Measurements from ENCODE around the gene ARHGAP22. TPM values are rescaled to one million over a fixed set of nuclear protein-coding genes. Genes with fewer than 3 reads are reported as not detected.

Gene ARHGAP22
- total RNA-seq, 1 experiment from 2014 or later = 1.8 TPM

GRCh38 chr10:48568546-48568945 lies 36.3 kb downstream of the ARHGAP22 start:
- no peak overlapping the region for H3K27ac ChIP-seq (ENCODE audit: low read length)
- BruUV-seq (replicated peaks) = no TSS peak
- TF ChIP-seq REST (IDR thresholded peaks at IDR 0.05; ENCODE audit: insufficient read depth in 1 of 2, low read depth in 2 of 2, low read length in 1 of 2) (no peak), SIN3A (IDR thresholded peaks at IDR 0.05; ENCODE audit: borderline replicate concordance, insufficient read depth, low read depth, low read length) (no peak), POLR2AphosphoS5 (IDR thresholded peaks at IDR 0.05; ENCODE audit: low read depth, low read length) (no peak), TCF7L2 (IDR thresholded peaks at IDR 0.05; ENCODE audit: low read depth, low read length) (no peak)
- TF ChIP-seq, protein P1, sequence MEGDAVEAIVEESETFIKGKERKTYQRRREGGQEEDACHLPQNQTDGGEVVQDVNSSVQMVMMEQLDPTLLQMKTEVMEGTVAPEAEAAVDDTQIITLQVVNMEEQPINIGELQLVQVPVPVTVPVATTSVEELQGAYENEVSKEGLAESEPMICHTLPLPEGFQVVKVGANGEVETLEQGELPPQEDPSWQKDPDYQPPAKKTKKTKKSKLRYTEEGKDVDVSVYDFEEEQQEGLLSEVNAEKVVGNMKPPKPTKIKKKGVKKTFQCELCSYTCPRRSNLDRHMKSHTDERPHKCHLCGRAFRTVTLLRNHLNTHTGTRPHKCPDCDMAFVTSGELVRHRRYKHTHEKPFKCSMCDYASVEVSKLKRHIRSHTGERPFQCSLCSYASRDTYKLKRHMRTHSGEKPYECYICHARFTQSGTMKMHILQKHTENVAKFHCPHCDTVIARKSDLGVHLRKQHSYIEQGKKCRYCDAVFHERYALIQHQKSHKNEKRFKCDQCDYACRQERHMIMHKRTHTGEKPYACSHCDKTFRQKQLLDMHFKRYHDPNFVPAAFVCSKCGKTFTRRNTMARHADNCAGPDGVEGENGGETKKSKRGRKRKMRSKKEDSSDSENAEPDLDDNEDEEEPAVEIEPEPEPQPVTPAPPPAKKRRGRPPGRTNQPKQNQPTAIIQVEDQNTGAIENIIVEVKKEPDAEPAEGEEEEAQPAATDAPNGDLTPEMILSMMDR (IDR thresholded peaks at IDR 0.05) = no peak
- no peaks in the 10 kb centered on the region for H3K9me3 ChIP-seq (ENCODE audit: control insufficient read depth, insufficient read depth, low read depth, low read length)
- DNase-seq (ENCODE audit: low read depth, low spot score) (no peak), ATAC-seq (no peak)
- intact Hi-C loops (cut with micrococcal nuclease; ENCODE audit: unreplicated experiment) (no loop called here), in situ Hi-C loops (cut with HindIII; ENCODE audit: low pct_unique_long_range_greater_than_20kb, low sequenced_read_pairs) (no loop called here)
- peaks cover 3% of the 10 kb centered on the region; the same call in 1 of the 2 replicates for H3K27me3 ChIP-seq (ENCODE audit: control insufficient read depth, insufficient read depth, low read length)
- CTCF ChIA-PET = no interaction called here
- no peak overlapping the region for H3K4me3 ChIP-seq (ENCODE audit: low read depth in 2 of 2, low read length in 2 of 2)
- POLR2A ChIA-PET = no interaction called here
- H3K36me3 ChIP-seq (ENCODE audit: control insufficient read depth, insufficient read depth, low read length) = no peaks in the 10 kb centered on the region
- H3K4me1 ChIP-seq (ENCODE audit: control insufficient read depth, insufficient read depth, low read length) = no peaks in the 10 kb centered on the region

DNA sequence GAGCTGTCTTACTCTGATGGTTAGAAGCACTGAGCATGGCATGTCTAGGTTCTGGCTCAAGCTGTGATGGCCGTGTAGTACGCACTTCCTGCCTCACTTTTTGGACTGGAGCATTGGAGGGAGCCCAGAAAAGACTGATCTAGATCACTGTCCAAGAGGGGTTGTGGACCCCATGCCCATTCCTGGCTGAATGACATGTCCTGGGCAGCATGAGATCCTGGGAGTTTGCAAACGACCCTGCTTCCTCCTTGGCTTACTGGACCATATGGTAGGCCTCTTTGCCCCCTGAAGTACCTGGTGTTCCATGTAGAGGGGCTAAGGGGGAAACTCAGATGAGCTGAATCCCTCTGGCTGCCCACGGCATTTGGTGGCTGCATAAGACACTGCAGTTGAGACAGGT lies 36.7 kb downstream of the ARHGAP22 start:
- peaks cover 3% of the 10 kb centered on the region; the same call in 1 of the 2 replicates for H3K27me3 ChIP-seq (ENCODE audit: control insufficient read depth, insufficient read depth, low read length)
- TF ChIP-seq TCF7L2 (IDR thresholded peaks at IDR 0.05; ENCODE audit: low read depth, low read length) (no peak), SIN3A (IDR thresholded peaks at IDR 0.05; ENCODE audit: borderline replicate concordance, insufficient read depth, low read depth, low read length) (no peak)
- TF ChIP-seq, protein P1 (IDR thresholded peaks at IDR 0.05) = no peak
- H3K36me3 ChIP-seq (ENCODE audit: control insufficient read depth, insufficient read depth, low read length) = no peaks in the 10 kb centered on the region
- in situ Hi-C loops (cut with HindIII; ENCODE audit: low pct_unique_long_range_greater_than_20kb, low sequenced_read_pairs) = no loop called here
- ATAC-seq (no peak), DNase-seq (ENCODE audit: low read depth, low spot score) (no peak)
- BruUV-seq (replicated peaks) = no TSS peak
- no peak overlapping the region for H3K27ac ChIP-seq (ENCODE audit: low read length)
- no peaks in the 10 kb centered on the region for H3K4me1 ChIP-seq (ENCODE audit: control insufficient read depth, insufficient read depth, low read length)
- no peak overlapping the region for H3K4me3 ChIP-seq (ENCODE audit: low read depth in 2 of 2, low read length in 2 of 2)
- no peaks in the 10 kb centered on the region for H3K9me3 ChIP-seq (ENCODE audit: control insufficient read depth, insufficient read depth, low read depth, low read length)
- ChIA-PET POLR2A (no interaction called here), CTCF (no interaction called here)
- intact Hi-C loops (cut with micrococcal nuclease; ENCODE audit: unreplicated experiment) = no loop called here
